ENCODE measurements around the gene CCNA2.

The CCNA2 gene

GRCh38 chr4:121823505-121824170 is at the start of gene CCNA2:
CCNA2 (minus strand) TSS chr4:121823883; CDS start chr4:121823628, 255 bp downstream.
- DNase-seq, result peak; percentile 93

- peak; percentile 92 for DNase-seq
Measured at GRCh38 chr4:121869841-121870822, 46.4 kb upstream of the CCNA2 start, which contains the start of gene BBS7. BBS7 (minus strand) TSS chr4:121870474; CDS start chr4:121870313, 161 bp downstream.

GRCh38 chr4:121863799-121864198 is 40.1 kb upstream of the CCNA2 start:
- DNase-seq, result no peak

- DNase-seq, result no peak
Measured at GRCh38 chr4:121861426-121861825, 37.7 kb upstream of the CCNA2 start.

GRCh38 chr4:121860121-121860520 is 36.4 kb upstream of the CCNA2 start:
- DNase-seq, result no peak

- DNase-seq, result no peak
Measured at GRCh38 chr4:121851354-121851753, 27.7 kb upstream of the CCNA2 start.

GRCh38 chr4:121846662-121847061 is 23.0 kb upstream of the CCNA2 start:
- no peak for DNase-seq

- no peak for DNase-seq
Measured at GRCh38 chr4:121842862-121843261, 19.2 kb upstream of the CCNA2 start.

- no peak for DNase-seq
Measured at GRCh38 chr4:121838136-121838535, 14.5 kb upstream of the CCNA2 start.

GRCh38 chr4:121829511-121829910 is 5.8 kb upstream of the CCNA2 start:
- no peak for DNase-seq

GRCh38 chr4:121827853-121828252 is 4.2 kb upstream of the CCNA2 start:
- no peak for DNase-seq

GRCh38 chr4:121824950-121825349 is 1.3 kb upstream of the CCNA2 start:
- no peak for DNase-seq

- DNase-seq, result no peak
Measured at GRCh38 chr4:121824171-121824527, 466 bp upstream of the CCNA2 start.

GRCh38 chr4:121822796-121823504 is 733 bp downstream of the CCNA2 start:
- no peak for DNase-seq

- DNase-seq, result no peak
Measured at GRCh38 chr4:121822047-121822446, 1.6 kb downstream of the CCNA2 start.

GRCh38 chr4:121819216-121819965 is 4.3 kb downstream of the CCNA2 start:
- DNase-seq, result no peak

GRCh38 chr4:121818215-121818614 is 5.5 kb downstream of the CCNA2 start:
- no peak for DNase-seq

GRCh38 chr4:121817701-121818100 is 6.0 kb downstream of the CCNA2 start:
- DNase-seq, result no peak

- no peak for DNase-seq
Measured at GRCh38 chr4:121817006-121817405, 6.7 kb downstream of the CCNA2 start.

- DNase-seq, result no peak
Measured at GRCh38 chr4:121814756-121815155, 8.9 kb downstream of the CCNA2 start.

- DNase-seq, result no peak
Measured at GRCh38 chr4:121811122-121811521, 12.6 kb downstream of the CCNA2 start.

GRCh38 chr4:121806411-121806810 is 17.3 kb downstream of the CCNA2 start:
- DNase-seq, result no peak

- DNase-seq, result no peak
Measured at GRCh38 chr4:121801715-121802075, 22.0 kb downstream of the CCNA2 start.

All from activated effector memory CD4-positive, alpha-beta T cell treated with Interleukin-2 at 50 U/mL for 16 hours (primary cell).